Measurements from ENCODE around the gene LRIG1.

LRIG1 gene

DNA sequence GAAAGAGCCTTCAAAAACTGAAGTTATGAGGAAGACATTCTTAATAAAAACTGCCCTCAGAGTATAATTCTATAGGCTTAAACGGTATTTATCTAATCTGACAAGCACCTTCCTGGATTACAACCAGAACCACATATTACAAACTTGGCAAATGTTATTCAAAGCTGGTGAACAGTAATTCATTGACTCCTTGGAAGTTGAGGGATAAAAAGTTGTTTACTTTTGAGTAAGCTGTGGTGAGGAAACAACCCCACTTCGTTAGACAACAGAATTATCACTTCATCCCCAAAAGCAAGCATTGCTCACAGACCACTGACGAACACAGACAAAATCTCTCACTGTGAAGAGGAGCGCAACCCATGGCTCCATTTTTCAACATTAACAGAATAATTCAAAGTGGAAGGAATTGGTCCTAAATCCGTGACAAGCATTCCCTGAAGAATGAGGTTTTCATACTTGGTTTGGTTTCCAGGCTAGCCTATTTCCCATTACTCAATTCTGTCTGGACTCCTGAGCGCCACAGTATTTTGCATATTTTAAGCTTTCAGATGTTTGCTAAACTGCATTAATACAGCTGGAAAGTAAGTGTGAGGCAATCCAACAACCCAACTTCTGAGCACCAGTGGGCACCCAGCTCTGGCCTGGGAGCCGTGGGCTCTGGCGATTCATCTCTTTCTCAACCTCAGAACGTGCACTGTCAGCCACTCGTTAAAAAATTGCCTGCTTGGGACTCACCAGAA lies 32.7 kb downstream of the LRIG1 start:
- DNase-seq, result no peak

DNA sequence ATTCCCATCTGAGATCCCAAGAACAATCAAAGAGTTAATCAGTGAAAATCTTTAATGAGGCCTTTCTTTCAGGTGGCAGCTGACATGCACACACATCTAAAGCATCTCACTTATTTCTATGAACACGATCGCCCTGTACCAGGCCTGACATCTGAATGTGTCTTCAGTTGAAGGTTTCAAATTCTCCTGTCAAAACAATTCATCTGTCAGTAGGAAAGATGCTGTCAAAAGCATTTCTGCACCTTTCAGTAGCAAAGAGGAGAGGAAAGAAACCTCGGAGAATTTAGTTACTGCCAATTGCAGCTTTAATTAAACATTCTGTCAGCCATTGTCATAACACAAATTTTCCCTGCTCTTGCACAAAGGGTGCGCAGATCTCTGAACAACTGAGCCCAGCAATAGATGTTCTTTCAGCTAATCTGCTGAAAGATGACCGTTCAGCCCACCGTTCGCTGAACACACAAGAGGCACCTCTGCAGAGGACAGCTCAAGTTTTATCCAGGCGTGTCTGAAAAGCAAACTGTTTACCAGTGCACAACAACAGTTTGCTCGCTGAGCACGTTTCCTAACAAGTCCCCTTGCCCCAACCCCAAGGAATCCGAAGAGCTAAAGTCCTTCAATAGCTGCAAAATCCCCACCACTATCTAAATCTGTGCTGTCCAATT lies 34.1 kb downstream of the LRIG1 start:
- no peak for DNase-seq

DNA sequence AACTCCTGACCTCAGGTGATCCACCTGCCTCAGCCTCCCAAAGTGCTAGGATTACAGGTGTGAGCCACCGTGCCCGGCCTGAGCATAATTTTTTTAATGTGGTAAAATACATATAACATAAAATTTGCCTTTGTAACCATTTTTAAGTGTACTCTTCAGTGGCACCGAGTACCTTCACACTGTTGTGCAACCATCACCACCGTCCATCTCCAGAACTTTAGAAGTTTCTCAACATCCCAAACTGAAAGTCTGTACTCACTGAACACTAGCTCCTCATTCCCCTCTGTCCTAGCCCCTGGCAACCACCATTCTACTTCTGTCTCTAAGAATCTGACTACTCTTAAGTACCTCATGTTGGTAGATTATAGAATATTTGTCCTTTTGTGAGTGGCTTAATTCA lies 35.2 kb downstream of the LRIG1 start:
- no peak for DNase-seq

DNA sequence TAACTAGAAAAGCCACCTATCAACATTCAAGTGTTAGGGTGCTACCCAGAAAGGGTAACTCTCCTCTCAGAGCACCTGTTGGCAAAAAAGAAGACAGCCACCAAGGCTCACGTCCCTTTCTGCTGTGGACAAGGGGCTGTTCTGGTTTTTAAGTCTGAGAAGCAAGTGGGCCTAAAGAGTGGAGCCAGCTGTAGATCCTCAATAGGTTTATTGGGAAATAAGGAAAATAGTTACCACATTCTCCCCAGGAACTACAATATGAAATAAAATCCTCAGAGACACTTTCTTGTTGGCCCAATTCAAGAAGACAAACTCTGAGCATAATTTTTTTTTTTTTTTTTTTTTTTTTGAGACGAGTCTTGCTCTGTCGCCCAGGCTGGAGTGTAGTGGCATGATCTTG lies 35.8 kb downstream of the LRIG1 start:
- DNase-seq, result no peak

DNA sequence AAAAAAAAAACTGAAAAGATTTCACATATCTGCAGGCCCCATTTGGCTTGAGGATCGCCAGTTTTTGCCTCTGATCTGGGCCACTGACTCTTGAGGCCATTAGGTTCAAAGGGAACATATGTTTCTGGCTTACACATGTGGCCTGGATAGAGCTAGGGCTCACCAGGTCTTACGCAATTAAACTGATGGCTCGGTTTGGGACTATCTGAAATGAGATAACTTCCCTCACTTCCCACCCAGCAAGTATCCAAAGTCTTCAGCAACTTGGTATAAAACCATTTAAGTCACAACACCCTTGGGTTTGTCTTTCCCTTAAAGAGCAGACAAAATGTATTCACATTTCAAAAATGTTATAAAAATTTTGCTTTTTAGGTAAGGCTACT lies 36.3 kb downstream of the LRIG1 start:
- no peak for DNase-seq

DNA sequence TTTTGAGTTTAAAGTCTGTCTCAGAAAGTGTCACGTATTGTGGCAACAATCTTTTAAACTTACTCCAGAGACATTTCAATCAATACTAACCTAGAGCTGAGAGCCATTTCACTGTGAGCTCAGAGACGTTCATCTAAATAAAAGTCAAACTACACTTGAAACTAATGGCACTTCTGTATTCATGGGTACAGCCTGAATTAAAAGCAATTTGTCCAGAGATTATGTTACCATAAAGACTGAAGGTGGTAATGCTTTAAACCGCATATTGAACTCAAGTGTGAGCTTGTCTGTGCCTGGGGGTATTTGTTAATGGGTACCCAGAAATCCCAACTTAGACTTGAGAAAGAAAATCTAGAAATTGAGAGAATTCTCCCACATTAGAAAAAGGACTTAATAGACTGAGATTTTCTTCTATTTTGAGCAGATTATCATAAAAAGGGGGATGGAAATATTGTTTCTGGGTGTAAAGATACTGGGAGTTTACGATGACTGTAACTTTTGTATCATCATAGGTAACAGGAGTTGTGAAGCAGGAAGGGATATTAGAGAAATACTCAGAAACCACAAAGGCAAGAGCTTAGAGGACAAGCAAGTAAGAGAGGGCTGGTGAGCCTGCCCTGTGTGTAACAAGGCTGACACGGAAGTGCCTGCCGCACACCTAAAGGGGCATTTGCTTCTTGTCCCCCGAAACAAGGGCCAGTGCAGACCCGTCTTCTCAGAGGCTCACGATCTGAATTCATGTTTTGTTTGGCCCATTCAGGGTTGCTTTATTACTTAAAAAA lies 36.9 kb downstream of the LRIG1 start:
- no peak for DNase-seq

DNA sequence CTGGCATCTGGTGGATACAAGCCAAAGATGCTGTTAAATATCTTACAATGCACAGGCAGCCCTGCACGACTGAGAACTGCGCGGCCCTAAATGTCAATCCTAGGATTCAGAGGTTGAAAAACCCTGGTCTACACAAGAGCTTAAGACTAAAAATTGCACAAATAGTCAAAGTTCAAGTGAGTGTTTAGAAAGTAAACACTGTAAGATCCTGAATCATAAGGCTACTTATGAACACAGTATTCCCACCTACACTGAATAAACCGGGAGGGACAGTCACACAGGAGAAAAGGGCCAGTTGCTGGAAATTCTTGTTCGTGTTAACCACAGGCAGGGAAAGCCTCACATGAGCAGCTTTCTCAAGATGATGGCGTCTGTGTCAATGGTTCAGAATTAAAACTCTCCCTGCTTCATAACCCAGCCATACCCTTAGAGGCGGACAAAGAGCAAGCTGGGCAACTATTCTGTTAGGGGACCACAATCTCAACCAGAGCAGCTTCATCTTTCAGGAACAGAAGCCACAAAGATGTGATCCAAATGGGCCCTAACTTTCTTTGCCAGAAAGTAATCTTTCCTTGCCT lies 37.7 kb downstream of the LRIG1 start:
- no peak for DNase-seq

DNA sequence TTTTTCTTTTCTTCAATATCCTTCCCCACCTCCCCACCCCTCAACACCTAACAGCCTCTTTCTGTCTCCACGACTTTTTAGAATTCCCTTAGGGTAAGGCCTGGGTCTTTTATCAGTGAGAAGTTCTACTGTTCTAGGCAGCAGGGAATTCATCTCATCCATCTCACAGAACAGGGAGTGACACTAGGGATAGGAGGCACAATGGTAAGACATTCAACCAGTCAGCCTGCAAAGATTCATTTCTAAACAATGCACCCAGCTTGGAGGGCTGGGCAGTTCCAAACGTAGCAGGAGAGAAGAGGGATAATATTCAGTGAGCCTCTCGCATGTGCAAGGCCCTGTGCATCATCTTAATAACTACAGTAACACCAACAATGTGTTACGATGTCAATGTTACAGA lies 43.6 kb downstream of the LRIG1 start:
- no peak for DNase-seq

DNA sequence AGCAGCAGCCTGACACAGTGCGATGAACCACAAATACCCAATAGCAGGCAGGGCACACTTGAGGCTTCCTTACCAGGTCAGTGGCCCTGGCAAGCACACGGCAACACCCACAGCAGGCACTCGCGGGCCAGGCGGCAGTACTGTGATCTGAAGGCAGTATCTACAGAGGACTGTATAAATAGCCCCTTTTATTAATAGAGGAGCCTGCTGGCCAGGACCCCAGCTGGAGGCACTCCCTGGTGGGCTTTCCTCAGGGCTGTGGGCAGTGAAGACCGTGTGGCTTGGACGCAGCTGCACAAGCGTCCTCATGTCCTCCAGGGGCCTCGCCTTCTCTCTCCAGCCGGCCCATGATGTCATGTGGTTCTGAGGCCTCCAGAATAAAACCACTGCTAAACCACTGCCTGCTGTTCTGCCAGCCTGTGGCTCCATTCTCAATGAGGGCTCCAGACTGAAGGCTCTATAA lies 44.1 kb downstream of the LRIG1 start:
- DNase-seq, result no peak

DNA sequence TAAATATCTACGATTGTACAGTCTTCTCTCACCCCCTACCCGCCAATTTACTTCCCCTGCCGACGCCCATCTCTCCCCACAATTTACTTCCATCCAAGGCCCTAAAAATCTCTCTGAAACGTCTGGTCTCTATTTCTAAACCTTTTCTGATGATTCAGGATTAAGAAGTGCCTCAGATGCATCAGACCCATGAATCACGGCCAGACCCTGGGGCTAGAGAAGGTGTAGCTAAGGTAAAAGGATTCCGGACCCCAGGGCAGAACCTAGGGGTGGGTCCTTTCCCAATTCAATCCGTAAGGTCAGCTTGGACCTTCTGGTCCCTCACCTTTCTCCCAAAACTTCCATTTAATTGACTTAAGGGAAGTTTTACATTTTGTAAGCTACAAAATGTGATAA lies 46.4 kb downstream of the LRIG1 start:
- no peak for DNase-seq

DNA sequence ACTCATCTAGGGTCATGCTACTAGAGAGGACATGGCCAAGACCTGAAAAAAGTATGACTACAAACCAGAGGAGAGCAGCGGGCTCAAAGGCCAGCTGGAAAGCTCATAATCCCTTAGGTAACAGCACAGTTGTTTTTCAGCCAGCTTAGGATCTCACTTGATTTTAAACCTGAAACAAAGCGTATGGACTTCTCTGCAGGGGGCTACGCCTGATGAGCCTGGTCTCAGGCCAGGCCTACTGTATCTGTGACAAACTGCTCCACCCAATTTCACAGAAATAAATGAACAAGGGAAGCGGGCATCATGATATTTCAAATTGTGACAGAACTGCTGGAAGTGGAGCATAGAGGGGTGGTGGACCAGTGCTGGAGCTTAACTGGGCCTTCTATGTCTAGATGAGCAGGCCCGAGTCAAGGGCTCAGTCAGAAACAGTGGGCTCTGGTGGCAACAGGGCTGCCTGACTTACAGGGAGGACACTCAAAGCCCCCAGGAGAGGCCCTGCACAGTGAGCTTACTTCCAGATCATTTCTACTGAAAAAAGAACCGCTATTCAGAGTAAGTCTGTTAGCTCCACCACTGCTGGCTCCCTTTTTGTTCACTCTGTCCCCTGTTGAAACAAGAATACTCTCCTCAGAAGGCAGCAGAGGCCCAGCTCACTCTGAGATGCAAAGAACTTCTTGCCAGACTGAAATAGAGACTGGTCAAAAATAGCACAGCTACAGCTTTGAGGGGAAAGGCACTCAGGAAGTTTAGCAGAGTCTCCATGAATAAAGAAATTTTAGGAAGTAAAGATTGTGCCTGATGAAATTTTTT lies 47.0 kb downstream of the LRIG1 start:
- no peak for DNase-seq

DNA sequence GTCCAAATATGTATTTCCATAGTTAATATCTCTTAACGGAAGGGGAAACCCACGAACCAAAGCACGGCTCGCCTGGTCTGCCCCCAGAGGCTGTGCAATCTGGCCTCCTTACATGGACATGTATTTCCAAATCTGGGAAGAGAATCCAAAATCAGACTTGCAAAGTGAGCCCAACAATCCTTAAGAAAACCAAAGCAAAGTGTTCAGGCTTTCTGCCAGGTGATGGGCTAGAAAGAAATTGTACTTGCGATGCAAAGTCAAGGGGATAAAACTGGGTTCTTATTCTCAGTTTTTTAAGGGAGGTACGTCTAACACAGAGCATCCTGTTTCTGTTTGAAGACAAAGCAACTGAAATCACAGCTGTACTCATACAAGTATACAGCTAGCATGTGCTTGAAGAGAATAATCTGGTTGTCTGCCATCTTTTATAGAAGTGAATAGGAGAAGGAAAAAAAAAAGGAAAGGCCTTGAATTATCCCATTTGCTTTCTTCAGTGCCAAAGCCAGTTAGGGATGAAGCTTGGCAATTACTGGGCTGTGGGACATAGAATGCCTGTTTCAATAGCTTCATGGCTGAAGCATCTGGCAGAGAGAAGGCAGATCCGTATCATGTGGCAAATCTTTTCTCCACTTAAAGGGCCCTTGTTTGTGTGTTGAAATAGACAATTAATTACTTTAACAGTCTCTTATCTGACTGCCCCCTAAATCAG lies 48.4 kb downstream of the LRIG1 start:
- peak; percentile 9 for DNase-seq

DNA sequence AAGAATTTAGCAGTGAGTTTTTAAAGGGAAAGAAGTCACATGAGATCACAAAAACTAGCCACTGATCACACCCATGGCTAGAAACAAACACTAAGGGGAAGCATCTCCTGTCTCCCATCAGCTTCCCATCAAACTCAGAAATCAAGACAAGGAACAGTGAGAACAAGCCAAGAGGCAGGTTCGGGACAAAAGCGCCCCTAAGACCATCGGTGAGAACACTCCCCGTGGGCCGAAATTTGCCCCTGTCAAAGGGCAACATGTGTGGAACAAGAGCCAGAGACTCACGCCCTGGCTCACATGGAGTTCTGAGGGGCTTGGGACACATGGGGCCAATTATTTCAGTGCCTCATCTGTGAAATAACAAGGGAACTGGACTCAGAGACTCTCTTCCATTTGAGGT lies 49.1 kb downstream of the LRIG1 start:
- DNase-seq, result no peak

DNA sequence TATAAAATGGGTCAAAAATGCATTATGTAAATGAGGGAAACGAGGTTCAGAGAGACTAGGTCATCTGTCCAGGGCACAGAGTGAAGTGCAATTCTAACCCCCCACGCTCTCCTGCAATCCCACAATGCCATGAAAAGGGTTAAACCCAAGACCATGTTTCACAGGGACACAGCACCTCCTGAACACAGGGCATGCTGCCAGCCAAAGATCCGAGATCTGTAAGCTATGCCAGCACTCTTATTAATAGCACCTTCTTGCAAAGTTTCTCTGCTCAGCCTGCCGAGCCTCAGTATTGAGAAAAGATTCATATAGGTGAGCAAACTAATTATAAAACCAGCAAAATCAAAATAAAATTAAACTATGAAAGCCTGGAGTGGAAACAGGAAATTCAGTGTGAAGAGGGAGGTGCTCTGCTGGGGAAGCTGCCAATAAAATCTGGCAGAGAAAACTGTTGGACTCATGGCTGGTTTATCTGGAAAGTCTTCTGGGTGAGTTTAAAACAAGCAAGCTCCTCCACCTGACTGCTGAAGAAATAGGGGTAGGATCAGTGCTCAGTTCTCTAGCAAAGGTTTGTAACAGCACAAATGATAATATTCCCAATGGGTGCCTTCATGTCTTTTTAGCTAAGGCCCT lies 50.3 kb downstream of the LRIG1 start:
- no peak for DNase-seq

DNA sequence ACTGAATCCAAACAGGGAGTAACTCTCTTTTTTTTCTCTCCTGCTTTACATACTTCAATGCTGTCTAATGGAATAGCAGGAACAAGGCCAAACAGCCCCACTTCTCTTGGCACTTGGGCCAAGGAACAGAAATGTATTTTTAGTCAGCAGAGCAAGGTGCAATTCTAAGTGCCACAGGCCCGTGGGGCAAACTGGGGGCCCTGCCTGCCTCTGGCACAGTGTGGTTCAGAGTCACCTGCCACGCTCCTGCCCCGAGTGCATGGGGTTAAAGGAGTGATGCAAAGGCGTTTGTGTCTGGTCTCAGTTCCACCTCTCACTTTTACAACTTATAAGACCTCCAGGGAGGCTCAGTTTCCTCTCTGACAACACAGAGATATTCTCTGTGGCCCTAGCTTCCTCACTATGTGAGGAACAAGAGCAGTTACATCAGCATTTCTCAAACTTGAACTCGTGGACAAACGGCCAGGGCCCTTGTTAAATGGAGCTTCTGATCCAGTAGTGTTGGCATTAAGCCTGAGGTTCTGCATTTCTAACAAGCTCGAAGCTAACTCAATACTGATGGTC lies 51.3 kb downstream of the LRIG1 start:
- no peak for DNase-seq

DNA sequence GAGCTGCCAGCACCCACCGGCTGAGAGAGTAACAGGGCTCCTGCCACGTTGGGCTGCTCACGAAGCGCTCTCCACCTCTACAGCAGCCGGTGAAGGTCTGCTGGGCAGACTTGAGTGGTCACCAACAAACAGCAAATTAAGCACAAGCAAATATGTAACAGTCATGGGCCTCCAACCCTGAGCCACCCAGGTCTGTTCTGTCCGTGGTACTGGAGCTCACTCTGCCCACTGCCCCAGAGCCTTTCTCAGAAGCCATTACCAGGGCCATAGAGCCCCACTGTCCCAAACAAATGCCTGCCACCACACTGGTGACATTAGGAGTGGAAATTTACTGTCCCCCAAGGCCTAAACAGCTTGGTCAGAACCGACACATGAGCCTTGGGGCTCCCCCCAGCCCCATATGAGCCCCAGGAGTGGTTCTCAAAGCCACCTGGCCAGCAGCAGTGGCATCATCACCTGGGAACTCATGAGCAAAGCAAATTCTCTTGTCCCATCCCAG lies 56.6 kb downstream of the LRIG1 start:
- no peak for DNase-seq

DNA sequence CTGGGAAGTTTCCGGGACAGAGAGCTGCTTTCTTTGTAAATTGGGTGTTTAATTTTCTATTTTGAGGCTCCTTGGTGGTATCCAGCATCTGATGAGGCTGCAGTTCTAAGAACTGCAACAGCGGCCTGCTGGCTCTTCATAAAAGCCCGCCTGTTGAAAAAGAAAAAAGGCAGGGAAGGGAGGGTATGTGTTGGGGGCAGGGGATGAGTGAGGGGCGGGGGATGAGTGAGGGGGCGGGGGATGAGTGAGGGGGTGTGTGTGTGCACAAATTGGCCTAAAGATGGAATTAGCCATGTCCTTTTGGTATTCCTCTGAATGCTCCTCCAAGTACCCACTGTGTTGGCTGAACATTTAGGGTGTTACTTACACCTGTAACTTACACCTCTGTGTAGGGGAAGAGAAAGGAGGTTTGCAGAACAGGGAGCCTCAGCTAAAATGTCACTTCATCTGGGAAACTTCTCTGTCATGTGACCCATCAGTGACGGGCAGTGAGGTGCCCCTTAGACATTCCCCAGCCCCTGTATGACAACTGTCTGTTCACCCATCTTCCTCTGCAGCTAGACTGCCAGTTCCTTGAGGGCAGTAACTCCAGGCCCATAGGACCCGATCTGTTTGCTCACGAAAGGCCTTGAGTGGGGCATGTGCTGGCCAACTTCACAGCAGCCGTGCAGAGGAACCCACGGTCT lies 57.6 kb downstream of the LRIG1 start:
- no peak for DNase-seq

DNA sequence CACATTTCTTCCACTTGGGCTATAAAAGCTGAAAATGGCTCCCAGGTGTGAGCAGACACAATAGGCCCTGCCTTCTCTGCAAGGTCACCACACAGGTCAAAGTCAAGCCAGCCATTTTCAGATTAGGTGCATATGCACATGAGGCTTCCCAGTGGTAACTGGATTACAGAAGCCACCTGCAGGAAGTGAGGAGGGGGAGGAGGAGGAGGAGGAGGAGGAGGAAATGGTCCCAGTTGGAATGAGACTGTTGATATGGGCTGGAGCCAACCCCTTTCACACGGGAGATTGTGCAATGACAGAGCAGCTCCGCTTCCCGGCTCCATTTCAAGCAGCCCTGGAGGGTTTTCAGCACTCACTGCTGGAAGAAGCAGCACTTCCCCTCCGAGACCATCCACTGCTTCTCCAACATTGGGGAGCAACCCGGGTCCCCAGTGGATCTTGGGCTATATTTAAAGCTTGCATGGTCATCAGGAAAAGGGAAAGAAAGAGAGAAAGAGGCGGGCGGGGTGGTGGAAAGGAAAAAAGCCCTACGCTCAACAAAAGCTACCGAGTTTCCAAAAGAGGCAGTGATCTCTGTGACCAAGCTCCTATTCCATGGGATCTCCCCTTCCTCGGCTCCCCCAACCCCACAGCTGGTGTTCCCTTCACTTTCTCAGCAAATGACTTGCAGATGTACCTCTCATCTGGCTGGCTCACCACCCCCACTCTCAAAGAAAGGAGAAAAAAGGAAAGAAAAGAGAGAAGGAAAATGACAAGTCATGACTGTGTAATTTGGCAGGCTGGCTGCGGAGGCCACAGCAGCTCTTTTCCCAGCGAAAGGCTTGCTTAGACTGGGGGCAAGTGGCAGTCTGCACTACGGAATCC lies 58.3 kb downstream of the LRIG1 start:
- DNase-seq, result peak; percentile 74

DNA sequence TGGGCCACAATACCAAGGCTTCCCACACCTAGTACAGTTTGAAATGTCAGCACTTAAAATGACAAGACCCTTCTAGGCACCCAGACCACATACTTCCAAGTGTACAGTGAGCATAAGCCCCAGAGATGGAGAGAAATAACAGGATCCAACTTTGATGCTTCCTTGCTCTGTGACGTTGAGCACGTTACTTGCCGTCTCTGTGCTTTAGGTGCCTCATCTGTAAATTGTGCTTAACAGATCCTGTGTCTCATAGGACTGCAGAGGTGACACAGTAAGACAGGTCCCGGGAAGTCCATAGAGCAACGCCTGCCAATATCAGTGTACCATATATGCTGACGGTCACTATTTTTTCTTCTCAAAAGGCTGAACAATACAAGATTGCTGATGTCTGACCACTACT lies 59.1 kb downstream of the LRIG1 start:
- no peak for DNase-seq

Data from NCI-H146 (cell line).